Retina (tissue), 1 donor: ENCODE results near the gene SPOCK1.

Source experiments
- DNase-seq: peaks from one replicate; pipeline ENCODE4 v3.0.0-alpha.2; 2016

The SPOCK1 gene

DNA sequence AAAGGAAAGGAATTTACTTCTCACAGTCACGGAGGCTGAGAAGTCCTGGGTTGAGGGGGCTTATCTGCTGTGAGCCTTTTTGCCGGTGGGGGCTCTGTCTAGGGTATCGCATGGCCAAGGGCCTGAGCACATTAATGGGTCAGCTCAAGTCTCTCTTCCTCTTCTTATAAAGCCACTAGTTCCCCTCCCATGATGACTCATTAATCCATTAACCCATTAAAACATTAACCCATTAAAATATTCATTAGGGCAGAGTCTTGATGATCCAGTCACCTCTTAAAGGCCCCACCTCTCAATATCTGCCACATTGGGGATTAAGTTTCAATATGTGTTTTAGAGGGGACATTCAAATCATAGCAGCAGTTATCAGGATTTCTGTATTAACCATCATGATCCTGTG, 406.3 kb downstream of the SPOCK1 start:
- DNase-seq: no peak

DNA sequence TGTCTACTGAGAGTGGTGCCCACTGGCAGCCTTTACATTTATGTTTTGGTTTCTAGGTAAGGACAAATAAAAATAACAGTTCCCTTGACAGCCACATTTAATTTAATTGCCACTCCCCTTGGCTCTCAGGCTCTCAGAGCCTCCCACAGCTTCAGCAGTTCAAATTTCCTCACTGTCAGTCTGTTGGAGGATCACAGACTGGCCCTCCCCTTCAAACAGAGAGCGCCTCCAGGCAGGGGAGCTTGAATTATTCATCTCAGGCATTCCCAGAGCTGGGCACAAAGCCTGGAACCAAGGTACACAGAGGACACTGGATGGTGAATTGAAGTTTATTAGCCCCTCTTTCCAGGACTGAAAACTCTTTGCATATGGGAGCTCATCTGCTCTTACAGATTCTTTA, 407.7 kb downstream of the SPOCK1 start:
- DNase-seq: peak; percentile 51

DNA sequence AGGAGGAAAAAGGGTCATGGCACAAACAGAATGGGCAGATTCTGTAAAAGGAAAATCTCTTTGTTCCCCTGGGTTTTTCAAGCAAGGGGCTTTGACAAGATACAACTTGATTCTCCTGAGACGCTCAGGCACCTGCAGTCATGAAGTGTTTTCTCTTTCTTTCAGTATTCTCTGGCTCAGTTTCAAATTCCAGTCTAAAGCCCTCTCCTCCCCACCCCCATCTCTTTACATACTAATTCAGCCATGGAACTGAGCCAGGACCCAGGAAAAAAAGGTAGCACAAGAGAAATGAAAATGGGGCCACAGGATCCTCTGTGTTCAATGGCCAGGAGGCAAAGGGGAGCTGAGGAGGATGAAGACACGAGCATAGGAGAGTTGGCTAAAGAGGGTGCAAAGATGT, 408.4 kb downstream of the SPOCK1 start:
- DNase-seq: no peak

DNA sequence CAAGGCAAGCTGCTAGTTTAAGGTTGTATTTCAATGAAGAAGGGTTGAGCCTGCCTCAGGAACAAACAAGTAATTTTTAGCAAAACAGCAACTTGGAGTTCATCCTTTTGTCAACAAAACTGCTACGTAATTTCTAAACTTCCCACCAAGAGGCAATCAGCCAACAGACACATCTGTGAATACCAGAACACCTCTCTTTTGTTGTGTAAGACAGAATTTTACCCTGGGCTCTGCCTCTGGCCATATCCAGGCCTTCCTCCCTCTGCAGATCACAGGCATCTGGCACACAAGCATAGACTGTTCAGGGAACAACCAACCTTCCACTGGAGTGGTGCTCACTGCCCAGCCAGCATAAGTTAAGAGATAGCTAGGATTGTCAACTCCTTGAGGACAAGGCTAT, 409.0 kb downstream of the SPOCK1 start:
- DNase-seq: no peak

DNA sequence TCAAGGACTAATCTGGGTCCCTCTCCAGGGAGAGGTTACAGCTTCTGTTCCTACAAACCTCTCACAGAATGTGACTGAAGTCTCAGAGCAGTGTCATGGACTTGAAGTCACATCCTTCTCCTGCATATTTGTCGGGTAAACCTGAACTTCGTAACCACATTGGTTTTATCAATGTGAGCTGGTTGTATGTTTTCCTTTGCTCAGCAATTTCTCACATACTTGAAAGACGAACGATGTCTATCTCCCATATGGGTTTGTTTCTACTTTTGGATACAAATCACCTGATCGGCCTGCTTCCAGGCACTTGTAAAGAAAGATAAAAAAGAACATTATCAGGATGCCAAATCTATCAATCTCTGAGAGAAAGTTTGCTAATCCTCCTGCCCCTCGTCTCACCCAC, 411.0 kb downstream of the SPOCK1 start:
- no peak for DNase-seq

DNA sequence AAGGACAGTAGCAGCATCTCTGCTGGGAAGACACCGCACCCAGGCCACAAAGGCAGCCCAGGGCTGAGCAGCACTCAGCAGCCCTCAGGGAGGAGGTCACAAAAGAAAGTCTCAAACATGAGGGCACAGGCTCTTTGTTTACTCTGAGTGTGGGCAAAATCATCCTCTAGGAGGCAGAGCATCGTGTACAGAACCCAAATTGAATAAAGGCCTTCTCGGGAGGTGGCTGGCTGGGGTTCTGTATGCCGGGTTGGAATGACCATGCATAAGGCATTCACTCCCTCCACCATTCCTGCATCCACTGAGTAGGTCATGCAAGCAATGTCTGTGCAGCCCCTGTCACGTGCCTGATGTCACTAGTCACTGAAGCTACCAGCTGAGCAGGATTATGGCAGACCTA, 412.8 kb downstream of the SPOCK1 start:
- DNase-seq: no peak

DNA sequence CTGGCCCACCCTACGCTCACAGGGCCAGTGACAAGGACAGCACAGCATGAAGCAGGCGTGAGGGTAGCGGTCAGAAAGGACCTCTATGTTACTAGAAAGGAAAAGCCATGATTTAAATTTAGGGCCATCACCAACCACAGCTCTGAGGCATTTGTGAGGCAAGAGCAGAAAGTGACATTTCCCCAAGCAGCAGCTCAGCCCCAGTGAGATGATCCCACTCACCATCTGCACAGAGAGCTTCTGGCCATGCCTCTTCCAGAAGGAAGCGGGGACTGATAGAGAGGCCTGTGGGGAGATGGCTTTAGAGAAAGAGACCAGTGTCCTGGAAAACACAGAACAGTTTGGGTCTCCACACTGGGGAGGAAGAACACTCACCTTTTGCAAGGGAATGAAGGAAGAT, 413.9 kb downstream of the SPOCK1 start:
- no peak for DNase-seq

DNA sequence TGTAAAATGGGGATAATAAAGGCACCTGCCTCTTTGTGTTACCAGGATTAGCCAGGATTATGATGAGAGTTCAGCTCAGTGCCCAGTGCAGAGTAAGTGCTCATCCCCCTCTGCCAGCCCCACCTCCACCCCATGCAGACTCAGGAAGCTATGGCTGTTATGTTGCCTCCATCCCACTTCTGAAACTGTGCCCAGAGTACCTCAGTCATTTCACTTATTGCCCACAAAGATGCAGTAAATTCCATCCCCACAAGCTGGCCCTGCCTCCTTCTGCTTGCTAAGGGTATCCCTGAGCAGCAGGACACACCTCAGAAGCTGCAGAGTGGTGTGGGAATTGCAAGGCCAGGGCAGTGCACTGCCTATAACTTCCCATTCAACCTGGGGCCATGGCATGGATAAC, 415.1 kb downstream of the SPOCK1 start:
- no peak for DNase-seq

DNA sequence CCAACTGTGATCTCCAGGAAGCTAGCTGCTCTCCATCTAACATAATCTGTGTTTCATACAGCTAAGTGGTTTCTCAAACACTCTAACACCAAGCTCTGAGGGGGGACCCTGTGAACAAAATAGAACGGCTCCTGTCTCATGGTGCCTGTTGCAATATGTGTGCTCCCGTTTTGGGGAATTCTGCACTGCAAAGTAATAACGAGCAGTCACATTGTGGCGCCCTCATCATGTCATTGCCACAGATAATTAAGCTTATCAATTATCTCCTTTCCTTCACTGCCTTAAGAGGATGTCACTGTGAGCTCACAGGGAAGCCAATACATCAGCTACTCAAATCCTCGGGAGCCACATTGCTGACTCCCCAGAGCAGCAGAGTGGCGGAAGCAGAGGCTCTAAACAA, 416.2 kb downstream of the SPOCK1 start:
- DNase-seq: no peak

DNA sequence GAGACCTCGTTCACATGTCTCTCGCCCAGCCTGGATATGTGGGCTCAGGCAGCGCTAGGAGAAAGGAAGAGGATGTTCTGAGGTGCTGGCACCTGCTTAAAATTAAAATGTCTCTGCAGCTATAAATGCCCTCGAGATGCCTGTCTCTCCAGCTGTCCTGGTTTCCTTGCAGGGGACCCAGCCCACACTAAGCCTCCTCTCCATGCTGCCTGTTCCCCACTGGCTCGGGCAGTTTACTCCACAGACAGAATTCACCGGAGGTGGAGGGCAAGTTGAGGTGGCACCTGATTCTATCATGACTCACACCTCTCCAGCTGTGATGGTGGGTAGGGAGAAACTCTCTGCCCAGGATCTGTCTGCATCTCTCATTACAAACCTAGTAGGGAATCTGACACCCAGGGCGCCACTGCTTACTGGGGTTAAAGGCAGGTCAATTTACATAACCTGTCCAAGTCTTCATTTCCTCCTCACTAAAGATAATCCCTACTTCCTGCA, 420.9 kb downstream of the SPOCK1 start:
- DNase-seq: no peak

DNA sequence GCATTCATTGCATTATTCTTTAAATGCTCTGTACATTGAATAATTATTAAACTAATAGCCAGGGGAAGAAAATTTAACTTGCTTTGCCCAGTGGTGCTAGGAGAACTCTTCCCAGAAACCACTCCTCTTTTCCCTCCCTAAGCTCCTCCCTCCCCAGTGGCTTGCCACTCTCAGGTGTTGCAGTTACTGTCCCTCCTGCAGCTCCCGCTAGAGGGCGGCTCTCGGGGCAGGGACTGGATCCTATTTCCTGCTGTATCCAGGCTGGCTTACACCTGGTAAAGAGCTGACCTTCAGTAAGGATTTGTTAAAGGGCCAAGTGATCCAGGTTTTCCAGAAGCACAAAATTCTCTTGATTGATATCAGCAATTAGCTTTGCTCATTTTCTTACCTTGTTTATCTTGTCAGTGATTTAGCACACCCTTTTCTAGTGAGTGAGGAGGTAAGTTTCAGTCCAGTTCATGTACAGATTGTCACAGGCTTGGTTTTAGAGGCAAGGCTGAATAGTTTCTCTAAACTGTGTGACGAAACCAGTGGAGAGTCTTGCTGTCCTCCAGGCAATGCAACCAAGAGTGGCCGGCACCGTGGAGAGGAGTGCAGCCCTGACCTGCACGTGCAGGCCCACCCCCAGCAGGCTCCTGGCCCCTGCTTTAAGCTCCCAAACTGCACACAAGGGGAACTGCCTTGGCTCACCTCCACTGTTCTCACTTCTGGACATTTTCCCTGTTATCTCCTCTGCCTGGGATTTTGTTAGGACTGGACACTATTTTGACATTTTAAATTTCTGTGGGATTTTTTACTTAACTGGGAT, 423.8 kb downstream of the SPOCK1 start:
- no peak for DNase-seq

DNA sequence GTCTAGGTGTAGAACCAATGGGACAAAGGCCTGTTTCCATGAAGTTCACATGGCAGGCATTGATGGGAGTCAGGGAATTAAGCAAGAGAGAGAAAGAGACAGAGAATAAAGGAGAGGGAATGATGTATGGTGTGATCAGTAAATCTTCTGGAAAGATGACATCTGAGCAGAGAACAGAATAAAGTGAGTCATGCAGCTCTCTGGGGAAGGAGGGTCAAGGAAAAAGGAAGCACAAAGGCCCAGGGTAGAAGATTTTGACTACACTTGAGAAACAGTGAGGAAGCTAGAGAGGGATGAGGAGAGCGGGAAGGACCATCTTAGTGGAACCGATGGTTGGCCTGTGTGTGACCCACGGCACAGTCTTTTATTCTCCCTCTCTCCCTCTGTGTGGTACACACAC, 425.9 kb downstream of the SPOCK1 start:
- DNase-seq: no peak

DNA sequence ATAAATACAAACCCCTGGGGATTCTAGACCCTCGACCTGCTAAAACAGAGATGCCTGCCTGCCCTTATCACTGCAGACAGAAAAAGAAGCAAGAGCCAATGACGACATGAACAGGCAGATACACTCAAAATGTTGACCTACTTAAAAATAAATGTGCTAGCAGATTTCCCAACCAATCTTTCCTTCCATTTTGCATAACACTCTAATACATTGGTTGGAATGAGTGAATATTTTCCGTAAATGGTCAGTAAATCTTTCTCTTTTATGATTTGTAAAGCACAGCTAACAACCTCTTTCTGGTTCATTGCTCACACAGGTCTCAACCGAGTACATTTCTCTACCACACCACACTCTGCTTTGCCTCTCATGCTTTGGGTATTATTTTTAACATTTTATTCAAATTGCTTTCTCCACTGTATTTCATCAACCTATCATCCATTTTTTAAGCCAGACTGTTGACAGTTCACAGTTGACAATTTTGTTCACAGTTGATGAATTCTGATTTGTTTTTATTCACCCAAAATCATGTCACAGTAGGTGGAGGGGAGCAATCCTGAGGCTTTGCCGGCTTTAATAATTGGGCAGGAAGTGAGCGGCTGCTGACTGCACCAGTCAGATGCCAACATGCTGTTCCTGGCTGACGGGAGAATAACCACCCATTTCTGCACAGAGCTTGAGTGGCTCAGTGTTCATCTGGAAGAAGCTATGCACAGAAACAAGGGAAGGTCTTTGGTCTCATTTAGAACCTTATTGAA, 426.6 kb downstream of the SPOCK1 start:
- peak; percentile 52 for DNase-seq

DNA sequence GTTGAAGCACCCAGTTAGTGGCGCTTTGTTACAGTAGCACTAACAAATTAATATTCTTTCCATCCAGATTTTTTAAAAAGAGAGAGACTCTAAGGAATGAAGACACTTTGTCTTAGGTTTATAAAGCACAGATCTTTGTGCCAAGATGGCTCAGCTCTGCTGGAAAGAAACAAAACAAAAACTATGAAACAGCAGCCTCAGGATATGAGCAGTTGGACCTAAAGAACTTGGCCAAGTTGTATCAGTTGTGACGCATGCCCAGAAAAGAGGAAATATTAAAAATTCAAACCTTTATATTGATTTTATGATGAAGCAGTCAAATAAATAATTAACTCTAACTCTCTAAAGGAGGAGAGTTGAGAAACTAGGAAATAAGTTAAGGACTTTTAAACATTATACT, 427.2 kb downstream of the SPOCK1 start:
- DNase-seq: no peak

DNA sequence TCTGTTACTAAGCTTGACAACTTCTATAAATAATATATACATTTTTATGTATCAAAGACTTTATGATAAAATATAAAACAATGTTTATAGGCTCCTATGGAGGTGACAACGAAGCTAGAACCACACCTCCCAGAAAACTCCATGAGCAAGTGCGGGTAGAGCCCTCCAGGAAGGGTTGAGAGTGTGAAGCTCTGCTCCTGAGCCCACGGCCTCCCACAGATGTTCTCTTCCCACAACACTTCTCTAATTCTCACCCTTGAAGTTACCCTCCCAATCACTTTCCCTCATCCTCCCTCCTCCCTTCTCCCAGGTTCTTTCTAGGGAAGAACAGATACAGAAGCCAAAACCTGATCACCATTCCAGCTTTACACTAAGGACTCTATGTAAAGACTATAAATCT, 427.6 kb downstream of the SPOCK1 start:
- no peak for DNase-seq

DNA sequence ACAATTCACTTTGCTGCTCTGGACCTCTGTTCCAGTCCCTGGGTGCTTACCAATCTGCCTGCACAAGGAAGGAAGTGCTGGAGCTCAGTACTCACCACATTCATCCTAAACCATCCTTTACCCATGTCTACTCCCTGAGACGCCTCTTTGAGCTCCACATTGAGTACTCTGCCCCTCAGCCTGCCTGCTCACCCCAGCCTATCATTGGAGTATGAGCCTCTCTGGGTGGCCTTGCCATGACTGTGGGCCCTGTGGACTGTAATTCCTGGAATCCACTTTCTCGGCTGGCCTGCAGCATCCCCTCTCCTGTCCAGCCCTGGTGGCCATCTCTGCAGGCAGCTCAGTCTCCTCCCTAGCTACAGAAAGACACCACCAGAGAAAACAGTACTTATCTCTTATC, 428.6 kb downstream of the SPOCK1 start:
- no peak for DNase-seq

DNA sequence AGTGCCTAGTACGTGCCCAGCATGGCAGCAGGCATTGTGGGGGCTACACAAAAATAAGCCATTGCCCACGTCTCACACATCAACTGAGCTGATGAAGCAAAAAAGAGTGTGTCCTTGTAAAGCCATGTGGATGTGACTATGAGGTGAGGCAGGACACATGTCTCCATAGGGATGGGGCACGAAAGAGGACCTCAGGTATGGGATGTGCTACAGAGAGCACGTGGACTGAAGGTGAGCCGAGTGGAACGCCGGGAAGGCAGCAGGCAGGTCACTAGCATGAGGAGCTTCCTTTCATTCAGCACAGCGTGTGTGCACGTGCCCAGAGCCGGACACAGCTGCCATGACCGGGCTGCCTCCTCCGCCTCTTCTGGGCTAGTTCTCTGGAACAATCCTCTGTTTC, 429.8 kb downstream of the SPOCK1 start:
- DNase-seq: no peak

DNA sequence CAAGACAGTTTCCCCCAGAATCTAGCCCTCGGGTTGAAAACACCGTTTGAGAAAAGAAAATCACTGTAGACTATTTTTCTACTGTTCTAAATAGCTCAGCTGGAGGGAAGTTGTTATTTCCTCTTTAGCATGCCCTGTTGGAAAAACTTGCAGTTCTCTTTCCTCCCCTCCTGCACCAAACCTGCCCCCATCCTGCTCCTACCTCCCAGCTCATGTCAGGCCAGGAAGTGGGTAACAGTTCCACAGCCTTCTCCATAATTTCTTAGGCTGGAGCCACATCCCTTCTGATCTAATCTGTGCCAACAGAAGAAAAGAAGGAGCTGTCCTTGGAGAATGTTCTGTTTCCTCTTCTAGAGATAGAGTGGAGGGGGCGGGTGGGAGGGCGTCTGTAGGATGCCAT, 437.7 kb downstream of the SPOCK1 start:
- DNase-seq: no peak

DNA sequence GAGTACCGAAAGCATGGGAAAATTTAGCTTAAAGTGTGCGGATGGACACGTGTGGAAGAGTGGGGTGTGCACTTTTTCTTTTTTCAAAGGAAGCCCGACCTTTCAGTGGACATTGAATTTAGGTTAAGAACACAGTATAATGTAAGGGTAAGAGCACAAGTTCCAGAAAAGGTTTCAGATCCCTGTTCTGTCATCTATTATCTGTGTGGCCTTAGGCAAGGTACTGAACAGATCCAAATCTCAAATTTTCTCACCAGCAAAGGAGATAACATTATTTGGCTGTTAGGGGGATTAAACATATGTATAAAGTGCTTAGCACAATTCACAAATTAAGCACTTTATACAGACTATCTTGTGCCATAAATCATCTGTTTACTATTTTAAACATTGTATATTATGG, 441.0 kb downstream of the SPOCK1 start:
- DNase-seq: no peak

DNA sequence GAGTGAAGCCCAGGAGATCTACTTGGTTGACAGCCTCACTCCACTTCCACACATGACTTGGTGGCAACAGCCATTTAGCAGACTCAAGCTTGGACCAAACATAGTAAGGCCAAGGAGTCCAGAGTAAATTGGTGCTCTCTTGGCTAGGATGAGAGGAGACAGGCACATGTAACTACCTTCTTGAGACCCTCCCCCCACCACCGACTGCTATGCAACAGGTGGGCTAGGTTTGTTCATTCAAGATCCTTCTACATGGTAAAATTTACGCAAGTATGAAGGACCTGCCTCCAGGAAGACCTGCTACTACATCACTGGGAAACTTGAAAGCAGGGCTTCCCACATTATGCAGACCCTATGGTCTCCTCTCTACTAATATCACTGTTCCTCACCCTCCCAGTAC, 442.4 kb downstream of the SPOCK1 start:
- no peak for DNase-seq

DNA sequence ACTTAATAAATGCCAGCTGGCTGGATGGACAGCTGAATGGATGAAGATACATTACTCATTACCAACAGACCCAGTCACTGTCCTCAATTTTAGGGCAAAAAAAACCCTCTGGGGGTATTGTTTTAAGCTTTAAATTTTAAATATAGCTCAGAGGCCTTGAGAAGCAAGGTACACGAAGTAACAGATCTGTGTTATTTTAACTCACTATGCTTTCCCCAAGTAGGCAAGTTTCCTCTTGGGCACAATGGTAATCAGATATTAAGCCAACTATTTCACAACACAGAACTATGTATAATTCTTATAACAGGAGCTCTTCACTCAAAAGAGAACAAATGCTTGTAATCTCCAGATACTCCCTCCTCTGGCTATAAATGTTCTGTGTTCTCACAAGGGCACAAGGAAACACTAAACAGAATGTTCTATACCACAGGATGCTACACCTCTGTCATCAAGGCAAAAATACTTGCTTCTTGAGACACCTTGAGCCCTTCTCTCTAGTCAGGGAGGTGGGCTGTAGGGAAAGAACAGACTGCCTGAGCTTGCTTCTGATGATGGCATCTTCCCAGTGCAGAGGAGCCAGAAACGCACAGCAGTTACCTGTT, 443.8 kb downstream of the SPOCK1 start:
- no peak for DNase-seq

DNA sequence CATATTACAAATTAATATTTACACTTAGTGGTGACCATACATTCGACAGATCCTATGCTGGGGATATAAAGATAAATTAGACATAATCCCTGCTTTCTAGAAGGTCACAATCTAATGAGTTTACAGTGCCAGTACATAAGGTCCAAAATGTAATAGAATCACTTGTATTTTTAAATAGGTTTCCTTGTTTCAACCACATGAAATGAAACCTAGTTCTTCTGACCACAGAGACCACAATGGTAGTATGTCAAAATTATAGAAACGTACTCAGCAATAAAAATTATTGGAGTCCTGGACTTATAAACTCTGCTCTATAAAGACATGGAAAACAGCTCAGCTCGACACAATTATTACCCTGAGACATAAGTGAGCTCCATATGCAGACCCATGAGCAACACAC, 444.3 kb downstream of the SPOCK1 start:
- DNase-seq: no peak

DNA sequence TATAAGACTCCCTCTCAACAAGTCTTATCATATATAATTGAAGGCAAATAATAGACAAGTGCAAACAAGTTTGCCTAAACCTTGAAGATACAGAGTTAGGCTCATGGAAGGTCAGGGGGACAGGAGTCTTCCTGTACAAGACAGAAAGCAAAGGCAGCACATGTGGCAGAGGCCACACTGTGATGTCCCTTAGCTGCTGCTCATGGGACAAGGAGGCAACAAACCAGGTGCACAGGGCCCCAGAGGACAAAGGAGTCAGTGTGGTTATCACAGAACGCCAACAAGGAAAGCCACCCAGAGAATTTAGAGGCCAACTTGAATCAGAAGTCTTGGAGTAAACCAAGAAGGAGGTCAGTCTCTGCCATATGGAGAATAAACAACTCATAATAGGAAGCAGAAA, 444.8 kb downstream of the SPOCK1 start:
- DNase-seq: no peak

DNA sequence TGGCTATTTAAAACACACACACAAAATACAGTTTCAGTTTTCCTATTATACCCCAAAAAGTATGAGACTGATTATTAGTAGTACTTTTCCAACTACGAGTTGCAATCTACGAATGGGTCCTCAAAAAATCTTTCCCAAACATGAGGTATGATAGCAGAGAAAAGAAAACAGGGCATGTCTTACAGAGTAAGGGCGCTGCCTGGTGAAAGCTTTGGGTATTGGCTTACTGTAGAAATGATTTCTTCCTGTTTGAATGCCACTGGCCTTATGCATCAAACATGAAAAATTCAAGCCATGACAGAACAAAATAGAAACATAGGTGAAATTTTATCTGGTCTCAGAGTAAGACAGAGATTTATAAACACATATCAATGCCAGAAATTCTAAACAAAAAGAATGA, 448.0 kb downstream of the SPOCK1 start:
- DNase-seq: no peak
